B cell (primary cell): ENCODE results near the gene CD58. TPM values are rescaled to one million over a fixed set of nuclear protein-coding genes. Genes with fewer than 3 reads are reported as not detected.

Experiments used
- ATAC-seq: fragments of 200-7000 bp; cut with Tn5 transposase; one replicate; pipeline ENCODE4 v1.10.0; 2021; ENCODE audit warnings: low read depth, mild to moderate bottlenecking, moderate number of reproducible peaks, moderate library complexity
- CTCF ChIA-PET: fragments of 350-600 bp; sonication (Branson Sonifier 250); formaldehyde crosslinking; loops from one replicate; lab custom pipeline; 2021; ENCODE audit warnings: antibody characterized with exemption, inconsistent platforms; lab: Charles Lee
- POLR2A ChIA-PET: fragments of 350-600 bp; sonication (Branson Sonifier 250); formaldehyde crosslinking; loops from one replicate; lab custom pipeline; 2021; ENCODE audit warnings: antibody characterized with exemption; lab: Charles Lee
- DNase-seq: peaks from one replicate; pipeline ENCODE4 v3.0.0; 2013
- H2AFZ ChIP-seq: 2 replicates; pipeline ENCODE4 v1.6.1; 2012; ENCODE audit warnings: mild to moderate bottlenecking, low read depth, low read length; ENCODE audit not compliant: insufficient read depth, poor library complexity, severe bottlenecking
- H3K27ac ChIP-seq, 2 donors: 1 replicate in 1 of 2; 2 replicates in 1 of 2; pipeline ENCODE4 v1.5.1; 2012 to 2013; ENCODE audit warnings: low read length in 2 of 2, mild to moderate bottlenecking in 2 of 2, moderate library complexity in 1 of 2
- H3K27me3 ChIP-seq, 4 experiments: fragments of 200-600 bp in 1 of 4; sonication (generic) in 1 of 4; replicated peaks in 1 of 4; 1 replicate in 2 of 4; 2 replicates in 2 of 4; pipeline versions ENCODE4 v1.6.1 to v1.7.0; 2013 to 2016; ENCODE audit warnings: low read length in 3 of 4, mild to moderate bottlenecking in 2 of 4, mixed read lengths in 1 of 4, moderate library complexity in 1 of 4; ENCODE audit not compliant: insufficient read depth in 4 of 4, control insufficient read depth in 3 of 4; ENCODE audit errors: control extremely low read depth in 1 of 4
- H3K36me3 ChIP-seq, 2 experiments: replicated peaks in 1 of 2; 1 replicate in 1 of 2; 2 replicates in 1 of 2; pipeline versions ENCODE4 v1.6.1 to v1.7.1; 2013; ENCODE audit warnings: low read length in 1 of 2; ENCODE audit not compliant: insufficient read depth in 2 of 2, control insufficient read depth in 1 of 2; ENCODE audit errors: control extremely low read depth in 1 of 2, extremely low read depth in 1 of 2
- H3K4me1 ChIP-seq, 2 donors: fragments of 200-600 bp in 1 of 2; sonication (generic) in 1 of 2; 1 replicate in 1 of 2; 2 replicates in 1 of 2; pipeline versions ENCODE4 v1.5.1 to v1.6.1; 2013 to 2017; ENCODE audit warnings: low read length in 2 of 2; ENCODE audit not compliant: control insufficient read depth in 2 of 2, insufficient read depth in 2 of 2
- H3K4me2 ChIP-seq: replicated peaks from 2 replicates; pipeline ENCODE3; 2012; ENCODE audit warnings: mild to moderate bottlenecking, low read depth, low read length; ENCODE audit not compliant: poor library complexity, severe bottlenecking
- H3K4me3 ChIP-seq, 5 experiments: fragments of 200-600 bp in 1 of 5; sonication (generic) in 1 of 5; 1 replicate in 3 of 5; 2 replicates in 2 of 5; pipeline versions ENCODE4 v1.5.1 to v1.7.0; 2011 to 2016; ENCODE audit warnings: low read length in 4 of 5, mild to moderate bottlenecking in 4 of 5, low read depth in 2 of 5, control low read depth in 1 of 5, moderate library complexity in 1 of 5; ENCODE audit not compliant: insufficient read depth in 1 of 5; ENCODE audit errors: control extremely low read depth in 1 of 5, extremely low read depth in 1 of 5
- H3K79me2 ChIP-seq: fragments of 200-600 bp; sonication (generic); one replicate; pipeline ENCODE4 v1.6.0; 2016; ENCODE audit warnings: low read length; ENCODE audit not compliant: control insufficient read depth, insufficient read depth
- H3K9ac ChIP-seq: fragments of 200-600 bp; sonication (generic); 2 replicates; pipeline ENCODE4 v1.6.1; 2017; ENCODE audit warnings: mild to moderate bottlenecking, low read length, moderate library complexity
- H3K9me3 ChIP-seq, 3 donors: one replicate each; pipeline versions ENCODE4 v1.6.1 to v1.7.1; 2013; ENCODE audit warnings: low read length in 2 of 3; ENCODE audit not compliant: control insufficient read depth in 2 of 3, insufficient read depth in 1 of 3; ENCODE audit errors: control extremely low read depth in 1 of 3
- H4K20me1 ChIP-seq: 2 replicates; pipeline ENCODE4 v1.6.0; 2012; ENCODE audit warnings: mild to moderate bottlenecking, low read length; ENCODE audit not compliant: insufficient read depth, control insufficient read depth, poor library complexity, severe bottlenecking
- H3K27ac Mint-ChIP-seq: one replicate; pipeline ENCODE4 v1.8.0; 2021; ENCODE audit warnings: mixed read lengths
- H3K27me3 Mint-ChIP-seq: one replicate; pipeline ENCODE4 v1.8.0; 2021; ENCODE audit warnings: mixed read lengths
- H3K4me1 Mint-ChIP-seq: one replicate; pipeline ENCODE4 v1.8.0; 2021; ENCODE audit warnings: mixed read lengths
- H3K4me3 Mint-ChIP-seq: one replicate; pipeline ENCODE4 v1.8.0; 2021; ENCODE audit warnings: mixed read lengths
- H3K9me3 Mint-ChIP-seq: one replicate; pipeline ENCODE4 v1.8.0; 2022; ENCODE audit warnings: mixed read lengths; ENCODE audit not compliant: insufficient read depth
- CTCF ChIP-seq: fragments of 200-600 bp; IDR thresholded peaks from one replicate; pipeline ENCODE4 v1.8.0; 2022; ENCODE audit warnings: antibody characterized with exemption, mild to moderate bottlenecking
- EZH2 ChIP-seq: IDR thresholded peaks from 2 replicates; pipeline ENCODE4 v1.6.1; 2012; ENCODE audit warnings: borderline replicate concordance, low read depth, mild to moderate bottlenecking, moderate library complexity, low read length; ENCODE audit not compliant: insufficient read depth, poor library complexity, severe bottlenecking
- WGBS: methylation state at CpG from one replicate; pipeline ENCODE4 v1.1.5; 2013; ENCODE audit warnings: missing lambda C conversion rate; ENCODE audit not compliant: insufficient coverage; 5-methylcytosine and 5-hydroxymethylcytosine counted together
- intact Hi-C: fragments of 100-400 bp; cut with micrococcal nuclease; formaldehyde crosslinking; loops from one replicate; pipeline ENCODE4 v1.10.0; 2022
- polyA plus RNA-seq: library from polyadenylated mRNA; depleted of rRNA; stranded (reverse); fragments of >200 nt; gene quantifications from 2 replicates; pipeline ENCODE4 v1.2.3, GENCODE V29; 2012
- total RNA-seq, 2 donors: library from RNA; stranded (reverse); fragments of 120-200 nt in 1 of 2; gene quantifications; 1 replicate in 1 of 2; 2 replicates in 1 of 2; pipeline versions ENCODE4 v1.2.3 to v1.2.4, GENCODE V29; 2013 to 2022

CD58 gene
- total and polyA plus RNA-seq, 2 donors (not counting 1 experiment from before 2014, with no cell fraction given): 12.3 to 47.6 TPM

- no peaks in the 10 kb centered on the region for H3K4me1 ChIP-seq
- Mint-ChIP-seq H3K9me3 (no peaks in the 10 kb centered on the region), H3K27ac (no peak overlapping the region), H3K4me1 (no peaks in the 10 kb centered on the region), H3K27me3 (peaks cover 14% of the 10 kb centered on the region), H3K4me3 (no peak overlapping the region)
- H3K9me3 ChIP-seq: no peaks in the 10 kb centered on the region
- peaks cover 0 to 4% (median 1%) of the 10 kb centered on the region in 4 experiments for H3K27me3 ChIP-seq
- no peak overlapping the region for H3K27ac ChIP-seq
- H4K20me1 ChIP-seq: no peaks in the 10 kb centered on the region
- H3K4me3 ChIP-seq: no peak overlapping the region
- ChIA-PET CTCF (interaction anchor here (1.0 kb wide), 1 partner anchor 19 kb away, joined by 3 read pairs; no protein-coding TSS in a partner anchor), POLR2A (no interaction called here)
- ATAC-seq: no peak
- no peaks in the 10 kb centered on the region for H3K36me3 ChIP-seq
- no peak overlapping the region for H3K4me2 ChIP-seq
- TF ChIP-seq CTCF: no peak
- TF ChIP-seq EZH2: no peak
- WGBS: 94% methylated on average over 7 of the region's 10 CpGs
- DNase-seq: no peak
- intact Hi-C loops: no loop called here
- H3K9ac ChIP-seq: no peak overlapping the region
- no peak overlapping the region for H2AFZ ChIP-seq
- H3K79me2 ChIP-seq: no peaks in the 10 kb centered on the region
Measured at GRCh38 chr1:116465845-116466685, 104.8 kb downstream of the CD58 start.

- Mint-ChIP-seq H3K27ac (no peak overlapping the region), H3K9me3 (no peaks in the 10 kb centered on the region), H3K27me3 (peaks cover 14% of the 10 kb centered on the region), H3K4me1 (no peaks in the 10 kb centered on the region), H3K4me3 (no peak overlapping the region)
- no peak overlapping the region for H3K4me2 ChIP-seq
- no peaks in the 10 kb centered on the region for H3K4me1 ChIP-seq
- TF ChIP-seq EZH2 (no peak), CTCF (no peak)
- intact Hi-C loops: no loop called here
- H3K27me3 ChIP-seq: peaks cover 0 to 4% (median 1%) of the 10 kb centered on the region in 4 experiments
- no peak overlapping the region for H3K9ac ChIP-seq
- CTCF ChIA-PET: interaction anchor here (1.0 kb wide), 1 partner anchor 20 kb away, joined by 3 read pairs; no protein-coding TSS in a partner anchor
- no peaks in the 10 kb centered on the region for H3K9me3 ChIP-seq
- no peaks in the 10 kb centered on the region for H3K79me2 ChIP-seq
- ATAC-seq: no peak
- no peak overlapping the region for H3K4me3 ChIP-seq
- no peaks in the 10 kb centered on the region for H4K20me1 ChIP-seq
- H2AFZ ChIP-seq: no peak overlapping the region
- no peaks in the 10 kb centered on the region for H3K36me3 ChIP-seq
- 93% methylated on average over 4 of the region's 4 CpGs for WGBS
- DNase-seq: no peak
- POLR2A ChIA-PET: no interaction called here
- no peak overlapping the region for H3K27ac ChIP-seq
Measured at GRCh38 chr1:116465477-116465844, 105.4 kb downstream of the CD58 start.
